Measurements from ENCODE around the gene PGLYRP4.

PGLYRP4 gene

GRCh38 chr1:153380711-153381110 is 32.1 kb upstream of the PGLYRP4 start:
- in situ Hi-C loops (cut with MboI; ENCODE audit: low pct_unique_long_range_greater_than_20kb, low sequenced_read_pairs), result no loop called here
- DNase-seq, result no peak

GRCh38 chr1:153379591-153379990 is 30.9 kb upstream of the PGLYRP4 start:
- in situ Hi-C loops (cut with MboI; ENCODE audit: low pct_unique_long_range_greater_than_20kb, low sequenced_read_pairs), result no loop called here
- no peak for DNase-seq

- in situ Hi-C loops (cut with MboI; ENCODE audit: low pct_unique_long_range_greater_than_20kb, low sequenced_read_pairs), result no loop called here
- DNase-seq, result no peak
Observed at GRCh38 chr1:153375511-153375910, 26.9 kb upstream of the PGLYRP4 start, which contains the start of gene S100A12. Gene S100A12 (minus strand): TSS chr1:153375621. CDS start chr1:153374592, 1,029 bp downstream.

DNA sequence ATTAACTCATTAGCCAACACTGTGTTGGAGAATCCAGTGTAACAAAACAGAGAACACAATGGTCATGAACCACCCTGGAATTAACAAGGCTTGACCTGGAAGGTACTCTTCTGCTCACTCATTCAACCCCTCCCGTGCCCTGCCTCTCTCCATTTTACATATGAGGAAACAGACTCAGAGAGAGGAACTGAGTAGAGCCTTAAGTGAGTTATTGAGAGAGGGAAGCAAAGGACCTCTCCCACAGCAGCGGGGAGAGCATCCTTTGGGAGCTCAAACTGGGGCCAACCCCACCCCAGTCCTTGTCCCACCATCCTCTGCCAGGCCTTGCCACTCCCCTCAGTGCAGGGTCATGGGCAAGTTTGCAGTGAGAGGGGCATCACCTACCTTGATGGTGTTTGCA is 25.4 kb upstream of the PGLYRP4 start:
- DNase-seq, result no peak
- in situ Hi-C loops (cut with MboI; ENCODE audit: low pct_unique_long_range_greater_than_20kb, low sequenced_read_pairs), result no loop called here

- in situ Hi-C loops (cut with MboI; ENCODE audit: low pct_unique_long_range_greater_than_20kb, low sequenced_read_pairs), result no loop called here
- DNase-seq, result no peak
Observed at GRCh38 chr1:153372571-153372970, 23.9 kb upstream of the PGLYRP4 start.

DNA sequence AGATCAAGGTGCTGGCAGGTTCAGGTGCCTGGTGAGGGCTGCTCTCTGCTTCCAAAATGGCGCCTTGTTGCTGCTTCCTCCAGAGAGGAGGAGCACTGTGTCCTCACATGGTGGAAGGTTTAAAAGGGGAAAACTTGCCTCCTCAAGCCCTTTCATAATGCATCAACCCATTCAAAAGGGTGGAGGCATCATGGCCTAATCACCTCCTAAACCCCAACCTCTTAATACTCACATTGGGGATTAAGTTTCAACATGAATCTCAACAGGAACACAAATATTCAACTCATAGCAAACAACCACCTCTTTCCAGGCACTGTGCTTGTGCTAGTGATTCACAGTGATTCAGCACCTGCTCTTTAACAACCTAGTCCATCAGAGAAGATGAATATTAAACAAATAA is 22.6 kb upstream of the PGLYRP4 start:
- in situ Hi-C loops (cut with MboI; ENCODE audit: low pct_unique_long_range_greater_than_20kb, low sequenced_read_pairs), result no loop called here
- DNase-seq, result no peak

DNA sequence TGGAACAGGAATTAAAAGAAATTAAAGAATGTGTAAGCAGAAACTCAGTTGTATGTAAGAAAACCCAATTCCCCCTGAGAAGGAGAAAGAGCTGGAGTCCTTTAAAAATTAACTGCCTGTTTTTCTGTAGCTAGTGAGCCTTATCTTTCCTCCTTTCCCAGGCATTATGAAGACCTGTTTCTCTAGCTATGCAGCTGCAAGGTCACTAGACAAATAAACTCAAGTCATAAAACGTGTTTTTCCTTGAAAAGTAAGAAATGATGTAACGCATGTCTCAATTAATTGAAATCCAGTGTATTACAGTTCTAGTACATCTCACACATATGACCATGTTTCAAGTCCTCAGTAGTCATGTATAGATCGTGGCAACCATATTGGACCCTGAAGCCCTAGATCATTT is 21.5 kb upstream of the PGLYRP4 start:
- in situ Hi-C loops (cut with MboI; ENCODE audit: low pct_unique_long_range_greater_than_20kb, low sequenced_read_pairs), result no loop called here
- no peak for DNase-seq

DNA sequence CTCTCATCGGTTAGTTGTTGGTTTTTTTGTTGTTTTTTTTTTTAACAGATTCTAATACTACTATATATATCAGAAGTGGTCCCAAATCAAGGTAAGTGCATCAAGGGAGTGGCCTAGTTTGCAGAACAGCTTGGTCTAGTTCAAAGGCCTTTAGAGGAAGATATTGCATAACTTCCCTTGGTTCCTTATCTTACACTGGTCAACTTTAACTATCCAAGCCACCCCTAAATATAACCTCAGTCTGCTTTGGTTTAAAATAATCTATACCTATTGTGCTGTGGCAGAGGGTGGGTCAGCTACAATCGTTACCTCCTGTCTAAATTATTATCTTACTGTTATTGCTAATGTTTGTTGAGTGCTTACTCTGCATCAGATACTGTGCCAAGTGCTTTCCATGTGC is 19.9 kb upstream of the PGLYRP4 start:
- in situ Hi-C loops (cut with MboI; ENCODE audit: low pct_unique_long_range_greater_than_20kb, low sequenced_read_pairs), result loop anchor here (10.0 kb wide), 1 partner anchor 116 kb away; no protein-coding TSS in a partner anchor
- no peak for DNase-seq

GRCh38 chr1:153367090-153367489 is 18.4 kb upstream of the PGLYRP4 start:
- in situ Hi-C loops (cut with MboI; ENCODE audit: low pct_unique_long_range_greater_than_20kb, low sequenced_read_pairs), result loop anchor here (10.0 kb wide), 1 partner anchor 118 kb away; no protein-coding TSS in a partner anchor

GRCh38 chr1:153366261-153366660 is 17.6 kb upstream of the PGLYRP4 start:
- in situ Hi-C loops (cut with MboI; ENCODE audit: low pct_unique_long_range_greater_than_20kb, low sequenced_read_pairs), result loop anchor here (10.0 kb wide), 1 partner anchor 119 kb away; no protein-coding TSS in a partner anchor
- no peak for DNase-seq

More at GRCh38 chr1:153367090-153367489, 18.4 kb upstream of the PGLYRP4 start:
- DNase-seq, result no peak

GRCh38 chr1:153365696-153366095 is 17.1 kb upstream of the PGLYRP4 start:
- no peak for DNase-seq
- in situ Hi-C loops (cut with MboI; ENCODE audit: low pct_unique_long_range_greater_than_20kb, low sequenced_read_pairs), result loop anchor here (10.0 kb wide), 1 partner anchor 119 kb away; no protein-coding TSS in a partner anchor

GRCh38 chr1:153364766-153365666 is 16.4 kb upstream of the PGLYRP4 start:
- in situ Hi-C loops (cut with MboI; ENCODE audit: low pct_unique_long_range_greater_than_20kb, low sequenced_read_pairs), result loop anchor here (10.0 kb wide), 1 partner anchor 120 kb away; no protein-coding TSS in a partner anchor
- DNase-seq, result no peak

DNA sequence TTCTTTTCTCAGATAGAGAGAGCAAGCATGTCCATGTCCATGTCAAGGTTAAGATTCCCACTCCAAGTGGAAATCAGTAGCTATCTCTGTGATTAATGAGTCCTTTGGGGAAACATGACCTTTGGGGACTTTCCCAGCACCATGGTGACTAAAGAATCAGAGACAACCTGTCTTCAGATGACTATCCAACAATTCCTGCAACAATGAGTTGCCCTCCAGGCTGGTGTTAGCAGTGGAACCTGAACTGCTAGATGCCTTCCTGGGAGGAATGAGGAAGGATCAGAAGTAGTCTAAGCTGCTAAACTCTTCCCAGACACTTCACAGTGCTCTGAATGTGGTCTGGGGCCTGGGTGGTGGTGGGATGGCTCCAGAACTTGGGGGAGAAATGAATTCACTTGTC is 15.5 kb upstream of the PGLYRP4 start:
- in situ Hi-C loops (cut with MboI; ENCODE audit: low pct_unique_long_range_greater_than_20kb, low sequenced_read_pairs), result loop anchor here (10.0 kb wide), 1 partner anchor 121 kb away; no protein-coding TSS in a partner anchor
- no peak for DNase-seq

DNA sequence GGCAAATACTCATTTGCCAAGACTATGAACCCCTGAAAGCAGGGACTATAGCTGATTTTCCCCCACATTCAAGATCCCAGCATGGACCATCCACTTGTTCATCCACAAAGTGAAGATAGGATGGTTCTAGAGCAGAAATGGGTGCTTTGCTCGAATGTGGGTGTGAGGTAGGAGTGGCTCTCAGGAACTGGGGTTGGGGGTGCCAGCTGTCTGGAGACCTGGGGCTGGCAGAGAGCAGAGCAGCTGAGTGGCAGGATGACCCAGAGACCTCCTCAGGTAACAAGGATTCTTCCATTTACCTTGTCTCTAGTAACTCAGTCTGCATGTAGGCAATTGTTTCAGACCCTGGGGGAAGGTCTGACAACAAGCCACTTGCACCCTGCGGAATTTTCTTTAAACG is 15.0 kb upstream of the PGLYRP4 start:
- DNase-seq, result no peak
- in situ Hi-C loops (cut with MboI; ENCODE audit: low pct_unique_long_range_greater_than_20kb, low sequenced_read_pairs), result loop anchor here (10.0 kb wide), 1 partner anchor 121 kb away; no protein-coding TSS in a partner anchor

- no peak for DNase-seq
- in situ Hi-C loops (cut with MboI; ENCODE audit: low pct_unique_long_range_greater_than_20kb, low sequenced_read_pairs), result loop anchor here (10.0 kb wide), 1 partner anchor 123 kb away; no protein-coding TSS in a partner anchor
Observed at GRCh38 chr1:153362187-153362775, 13.6 kb upstream of the PGLYRP4 start.

GRCh38 chr1:153361480-153362109 is 13.0 kb upstream of the PGLYRP4 start:
- DNase-seq, result no peak
- in situ Hi-C loops (cut with MboI; ENCODE audit: low pct_unique_long_range_greater_than_20kb, low sequenced_read_pairs), result loop anchor here (10.0 kb wide), 1 partner anchor 123 kb away; no protein-coding TSS in a partner anchor

DNA sequence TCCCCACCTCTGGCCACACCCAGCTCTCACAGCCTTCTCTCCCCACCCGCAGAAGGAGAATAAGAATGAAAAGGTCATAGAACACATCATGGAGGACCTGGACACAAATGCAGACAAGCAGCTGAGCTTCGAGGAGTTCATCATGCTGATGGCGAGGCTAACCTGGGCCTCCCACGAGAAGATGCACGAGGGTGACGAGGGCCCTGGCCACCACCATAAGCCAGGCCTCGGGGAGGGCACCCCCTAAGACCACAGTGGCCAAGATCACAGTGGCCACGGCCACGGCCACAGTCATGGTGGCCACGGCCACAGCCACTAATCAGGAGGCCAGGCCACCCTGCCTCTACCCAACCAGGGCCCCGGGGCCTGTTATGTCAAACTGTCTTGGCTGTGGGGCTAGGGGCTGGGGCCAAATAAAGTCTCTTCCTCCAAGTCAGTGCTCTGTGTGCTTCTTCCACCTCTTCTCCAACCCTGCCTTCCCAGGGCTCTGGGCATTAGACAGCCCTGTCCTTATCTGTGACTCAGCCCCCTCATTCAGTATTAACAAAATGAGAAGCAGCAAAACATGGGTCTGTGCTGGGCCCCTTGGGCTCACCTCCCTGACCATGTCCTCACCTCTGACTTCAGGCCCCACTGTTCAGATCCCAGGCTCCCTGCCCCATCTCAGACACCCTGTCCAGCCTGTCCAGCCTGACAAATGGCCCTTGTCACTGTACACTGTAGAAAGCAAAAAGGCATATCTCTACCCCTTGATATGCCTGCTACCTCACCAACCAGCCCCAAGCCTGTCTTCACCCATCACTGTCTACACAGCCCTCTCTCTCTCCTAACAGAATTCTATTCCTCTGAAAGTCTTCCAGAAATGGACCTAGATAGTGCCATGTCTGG is 12.2 kb upstream of the PGLYRP4 start:
- in situ Hi-C loops (cut with MboI; ENCODE audit: low pct_unique_long_range_greater_than_20kb, low sequenced_read_pairs), result loop anchor here (10.0 kb wide), 1 partner anchor 124 kb away; no protein-coding TSS in a partner anchor
- no peak for DNase-seq

- DNase-seq, result no peak
- in situ Hi-C loops (cut with MboI; ENCODE audit: low pct_unique_long_range_greater_than_20kb, low sequenced_read_pairs), result loop anchor here (10.0 kb wide), 1 partner anchor 125 kb away; no protein-coding TSS in a partner anchor
Observed at GRCh38 chr1:153360190-153360589, 11.5 kb upstream of the PGLYRP4 start.

All from KBM-7 (cell line).